ENCODE results near the gene BIRC2. TPM values are rescaled to one million over a fixed set of nuclear protein-coding genes. Genes with fewer than 3 reads are reported as not detected.
"Not testable (repeated sequence)": the region's sequence is repeated elsewhere in the genome, so short reads cannot be mapped to it uniquely, and the experiment has no call there.

The BIRC2 gene
- total RNA-seq, 2 experiments from 2014 or later = 30.7 to 30.9 TPM

DNA sequence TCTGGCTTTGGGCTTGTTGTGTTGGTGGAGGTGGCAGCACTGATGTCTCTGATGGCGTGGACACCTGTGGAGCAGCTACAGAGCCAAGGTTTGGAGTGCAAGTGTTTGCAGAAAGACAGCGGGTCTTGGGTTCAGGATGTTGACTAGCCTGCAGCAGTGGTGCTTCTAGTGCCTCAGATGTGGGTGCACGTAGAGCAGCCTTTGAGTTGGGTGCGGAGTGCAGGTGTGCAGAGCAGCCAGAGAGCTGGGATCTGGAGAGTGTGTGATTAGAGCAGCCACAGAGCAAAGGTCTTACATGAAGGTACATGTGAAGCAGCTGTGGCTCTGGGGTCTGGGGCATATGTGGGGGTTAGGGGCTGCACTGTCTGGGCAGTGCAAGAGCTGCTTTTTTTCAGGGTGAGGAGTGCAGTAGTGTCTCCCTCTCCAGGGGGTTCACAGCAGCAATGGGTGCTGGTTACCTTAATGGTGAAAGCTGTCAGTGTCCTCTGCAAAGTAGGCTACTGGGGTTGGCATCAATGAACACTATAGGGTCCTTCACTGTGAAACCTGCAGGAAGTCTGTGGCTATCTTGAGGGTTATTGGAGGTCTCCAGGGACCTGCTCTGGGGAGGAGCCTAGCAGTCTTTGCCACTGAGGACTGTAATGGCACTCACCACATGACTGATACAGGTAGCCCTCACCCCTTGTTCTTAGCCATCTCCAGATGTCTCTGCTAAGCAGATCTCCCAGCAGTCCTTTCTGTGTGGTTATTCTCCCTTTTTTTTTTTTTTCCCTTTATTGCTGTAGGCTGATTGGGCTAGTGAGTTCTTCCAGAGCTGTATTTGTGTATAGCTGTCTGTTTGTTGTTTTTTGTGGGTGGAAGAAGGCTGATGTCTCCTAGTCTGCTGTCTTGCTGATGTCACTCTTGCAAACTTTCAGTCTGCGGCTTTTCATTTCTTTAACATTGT is 14.3 kb downstream of the BIRC2 start:
- peaks cover 69% of the 10 kb centered on the region for H3K36me3 Mint-ChIP-seq
- H3K27me3 Mint-ChIP-seq = no peaks in the 10 kb centered on the region
- H3K9me3 Mint-ChIP-seq (ENCODE audit: low read depth) = peaks cover 2% of the 10 kb centered on the region
- H3K27ac Mint-ChIP-seq = peak overlapping the region; percentile 68
- H3K4me1 Mint-ChIP-seq = peaks cover 40% of the 10 kb centered on the region
- peak; percentile 69 for DNase-seq
- CTCF ChIA-PET = interaction anchor here (0.7 to 1.9 kb wide), 6 partner anchors 11 to 250 kb away, joined by 3 to 10 read pairs (median 3); no protein-coding TSS in a partner anchor
- ATAC-seq = peak; percentile 84
- peak overlapping the region; percentile 1 for H3K4me3 Mint-ChIP-seq

DNA sequence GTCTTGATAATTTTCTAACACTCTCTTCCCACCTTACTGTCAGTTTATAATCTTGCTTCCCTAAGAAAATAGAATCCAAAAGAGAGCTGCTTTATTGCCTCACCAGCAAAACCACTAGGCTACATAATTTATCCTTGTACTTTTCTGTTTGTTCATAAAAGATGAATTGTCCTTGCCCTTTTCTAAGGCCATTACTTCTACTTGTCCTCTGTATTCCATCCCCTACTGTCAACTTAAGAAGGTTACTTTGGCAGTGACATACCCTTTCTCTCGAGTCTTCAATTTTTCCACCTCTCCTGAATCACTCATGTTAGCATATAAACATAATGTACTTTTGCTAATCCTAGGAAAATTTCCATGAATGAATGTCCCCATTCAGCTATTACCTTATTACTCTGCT is 18.0 kb downstream of the BIRC2 start:
- no peak overlapping the region for H3K4me3 Mint-ChIP-seq
- no peak for DNase-seq
- no peak for ATAC-seq
- H3K9me3 Mint-ChIP-seq (ENCODE audit: low read depth) = peaks cover 2% of the 10 kb centered on the region
- H3K4me1 Mint-ChIP-seq = peaks cover 40% of the 10 kb centered on the region
- H3K27me3 Mint-ChIP-seq = no peaks in the 10 kb centered on the region
- CTCF ChIA-PET = interaction anchor here (1.2 to 4.1 kb wide), 6 partner anchors 21 to 131 kb away, joined by 3 to 20 read pairs (median 7); no protein-coding TSS in a partner anchor
- no peak overlapping the region for H3K27ac Mint-ChIP-seq
- H3K36me3 Mint-ChIP-seq = peaks cover 61% of the 10 kb centered on the region

DNA sequence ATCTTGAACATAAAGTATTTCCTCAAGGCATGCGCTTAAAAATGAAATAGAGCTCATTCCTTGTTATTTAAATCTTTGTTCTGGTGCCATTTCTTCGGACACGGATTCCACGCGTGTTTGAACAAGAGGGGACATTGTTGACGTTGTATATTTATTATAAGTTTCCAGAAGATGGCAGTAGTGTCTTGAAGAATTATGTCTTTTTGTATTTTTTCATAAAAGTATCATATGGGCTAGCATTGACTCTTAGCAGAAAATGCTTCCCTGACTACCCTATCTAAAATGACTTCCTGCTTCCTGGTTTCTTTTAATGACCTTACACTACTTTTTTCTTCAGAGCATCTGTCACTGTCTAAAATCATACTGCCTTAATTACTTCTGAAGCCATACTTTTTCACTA is 20.4 kb downstream of the BIRC2 start:
- H3K27me3 Mint-ChIP-seq = no peaks in the 10 kb centered on the region
- H3K4me3 Mint-ChIP-seq = no peak overlapping the region
- no peaks in the 10 kb centered on the region for H3K9me3 Mint-ChIP-seq (ENCODE audit: low read depth)
- peaks cover 19% of the 10 kb centered on the region for H3K4me1 Mint-ChIP-seq
- no peak for DNase-seq
- peak; percentile 60 for ATAC-seq
- H3K36me3 Mint-ChIP-seq = peaks cover 49% of the 10 kb centered on the region
- H3K27ac Mint-ChIP-seq = peak overlapping the region; percentile 42
- CTCF ChIA-PET = interaction anchor here (0.7 to 4.1 kb wide), 22 partner anchors 8 to 299 kb away, joined by 3 to 20 read pairs (median 4); no protein-coding TSS in a partner anchor

DNA sequence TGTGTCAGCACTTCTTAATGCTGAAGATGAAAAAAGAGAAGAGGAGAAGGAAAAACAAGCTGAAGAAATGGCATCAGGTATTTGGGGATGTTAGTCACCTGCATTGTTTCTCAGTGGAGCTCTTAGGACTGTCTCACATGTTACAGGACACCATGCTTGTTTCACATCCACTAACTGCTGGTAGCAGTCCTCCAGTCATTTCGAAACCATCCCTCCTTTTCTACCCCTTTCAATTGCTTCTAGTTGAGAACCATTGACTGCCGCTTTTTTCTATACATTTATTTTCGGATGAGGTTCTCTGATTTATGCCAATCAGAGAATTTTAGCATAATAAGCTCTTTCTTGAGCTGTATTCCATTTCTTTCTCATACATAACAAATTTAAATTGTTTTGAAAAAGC is 21.5 kb downstream of the BIRC2 start:
- Mint-ChIP-seq H3K9me3 (ENCODE audit: low read depth) (no peaks in the 10 kb centered on the region), H3K36me3 (peaks cover 42% of the 10 kb centered on the region), H3K27ac (peak overlapping the region; percentile 58), H3K27me3 (no peaks in the 10 kb centered on the region), H3K4me1 (peaks cover 16% of the 10 kb centered on the region), H3K4me3 (no peak overlapping the region)
- DNase-seq (no peak), ATAC-seq (peak; percentile 88)
- CTCF ChIA-PET = interaction anchor here (0.7 to 4.1 kb wide), 9 partner anchors 7 to 298 kb away, joined by 3 to 20 read pairs (median 3); no protein-coding TSS in a partner anchor

DNA sequence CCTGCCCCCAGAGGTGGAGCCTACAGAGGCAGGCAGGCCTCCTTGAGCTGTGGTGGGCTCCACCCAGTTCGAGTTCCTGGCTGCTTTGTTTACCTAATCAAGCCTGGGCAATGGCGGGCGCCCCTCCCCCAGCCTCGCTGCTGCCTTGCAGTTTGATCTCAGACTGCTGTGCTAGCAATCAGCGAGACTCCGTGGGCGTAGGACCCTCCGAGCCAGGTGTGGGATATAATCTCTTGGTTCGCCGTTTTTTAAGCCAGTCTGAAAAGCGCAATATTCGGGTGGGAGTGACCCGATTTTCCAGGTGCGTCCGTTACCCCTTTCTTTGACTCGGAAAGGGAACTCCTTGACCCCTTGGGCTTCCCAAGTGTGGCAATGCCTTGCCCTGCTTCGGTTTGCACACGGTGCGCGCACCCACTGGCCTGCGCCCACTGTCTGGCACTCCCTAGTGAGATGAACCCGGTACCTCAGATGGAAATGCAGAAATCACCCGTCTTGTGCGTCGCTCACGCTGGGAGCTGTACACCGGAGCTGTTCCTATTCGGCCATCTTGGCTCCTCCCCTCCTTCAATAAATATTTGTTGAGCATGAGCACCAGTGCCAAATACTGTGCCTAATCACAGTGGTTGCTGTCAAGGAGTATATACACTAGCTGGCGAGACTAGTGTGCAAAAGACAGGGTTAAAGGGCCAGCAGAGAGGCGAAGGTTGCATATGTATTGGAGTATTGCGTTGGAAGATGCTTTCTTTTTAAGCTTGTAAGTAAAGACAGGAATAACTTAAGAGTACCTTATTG is 27.8 kb downstream of the BIRC2 start:
- not testable (repeated sequence) for H3K27ac Mint-ChIP-seq; H3K4me3 Mint-ChIP-seq; DNase-seq; ATAC-seq; H3K27me3 Mint-ChIP-seq; H3K4me1 Mint-ChIP-seq; H3K9me3 Mint-ChIP-seq (ENCODE audit: low read depth)
- CTCF ChIA-PET = interaction anchor here (1.0 to 2.7 kb wide), 2 partner anchors 15 to 238 kb away, joined by 6 to 13 read pairs; no protein-coding TSS in a partner anchor
- H3K36me3 Mint-ChIP-seq = peaks cover 37% of the 10 kb centered on the region

DNA sequence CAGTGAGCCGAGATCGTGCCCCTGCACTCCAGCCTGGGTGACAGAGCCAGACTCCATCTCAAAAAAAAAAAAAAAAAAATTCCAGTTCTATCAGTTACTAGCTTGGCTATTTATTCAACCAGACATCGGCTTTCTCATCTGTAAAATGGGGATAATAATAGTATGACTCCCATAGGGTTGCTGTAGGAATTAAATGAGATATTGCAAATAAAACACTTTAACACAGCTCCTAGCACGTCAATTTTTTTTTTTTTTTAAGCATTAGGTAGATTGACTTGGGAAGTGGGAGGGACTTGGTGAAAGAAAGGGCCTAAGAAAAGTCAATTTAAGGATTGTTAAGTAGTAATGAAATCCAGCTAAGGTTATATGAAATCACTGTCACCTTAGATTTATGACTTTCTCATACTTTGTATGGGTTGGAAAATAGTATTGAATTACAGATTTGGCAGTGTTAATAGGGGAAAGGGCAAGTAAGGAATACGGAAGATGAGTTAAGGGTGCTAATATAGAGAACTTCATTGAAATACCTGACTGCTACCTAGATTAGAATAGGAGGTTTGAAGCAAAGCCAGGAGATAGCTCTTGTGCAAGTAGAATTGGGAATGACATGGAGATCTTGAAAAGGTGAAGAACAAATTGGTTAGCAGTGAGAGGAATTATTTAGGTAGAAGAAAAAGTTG is 28.8 kb downstream of the BIRC2 start:
- Mint-ChIP-seq H3K4me1 (peaks cover 7% of the 10 kb centered on the region), H3K4me3 (no peak overlapping the region), H3K9me3 (ENCODE audit: low read depth) (no peaks in the 10 kb centered on the region), H3K27ac (peak overlapping the region; percentile 29), H3K27me3 (no peaks in the 10 kb centered on the region), H3K36me3 (peaks cover 42% of the 10 kb centered on the region)
- ATAC-seq = no peak
- CTCF ChIA-PET = interaction anchor here (1.0 to 2.7 kb wide), 3 partner anchors 8 to 237 kb away, joined by 3 to 13 read pairs (median 6); no protein-coding TSS in a partner anchor
- no peak for DNase-seq

DNA sequence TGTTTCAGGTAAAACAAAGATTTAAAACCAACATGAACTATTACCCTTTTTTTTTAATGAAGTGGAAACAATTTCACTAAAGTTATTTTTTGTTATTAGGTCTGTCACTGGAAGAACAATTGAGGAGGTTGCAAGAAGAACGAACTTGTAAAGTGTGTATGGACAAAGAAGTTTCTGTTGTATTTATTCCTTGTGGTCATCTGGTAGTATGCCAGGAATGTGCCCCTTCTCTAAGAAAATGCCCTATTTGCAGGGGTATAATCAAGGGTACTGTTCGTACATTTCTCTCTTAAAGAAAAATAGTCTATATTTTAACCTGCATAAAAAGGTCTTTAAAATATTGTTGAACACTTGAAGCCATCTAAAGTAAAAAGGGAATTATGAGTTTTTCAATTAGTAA is 30.9 kb downstream of the BIRC2 start:
- DNase-seq (no peak), ATAC-seq (no peak)
- Mint-ChIP-seq H3K9me3 (ENCODE audit: low read depth) (no peaks in the 10 kb centered on the region), H3K36me3 (peaks cover 43% of the 10 kb centered on the region), H3K4me1 (peaks cover 7% of the 10 kb centered on the region), H3K27ac (no peak overlapping the region), H3K27me3 (no peaks in the 10 kb centered on the region), H3K4me3 (no peak overlapping the region)
- CTCF ChIA-PET = interaction anchor here (2.5 kb wide), 1 partner anchor 12 kb away, joined by 16 read pairs; no protein-coding TSS in a partner anchor

DNA sequence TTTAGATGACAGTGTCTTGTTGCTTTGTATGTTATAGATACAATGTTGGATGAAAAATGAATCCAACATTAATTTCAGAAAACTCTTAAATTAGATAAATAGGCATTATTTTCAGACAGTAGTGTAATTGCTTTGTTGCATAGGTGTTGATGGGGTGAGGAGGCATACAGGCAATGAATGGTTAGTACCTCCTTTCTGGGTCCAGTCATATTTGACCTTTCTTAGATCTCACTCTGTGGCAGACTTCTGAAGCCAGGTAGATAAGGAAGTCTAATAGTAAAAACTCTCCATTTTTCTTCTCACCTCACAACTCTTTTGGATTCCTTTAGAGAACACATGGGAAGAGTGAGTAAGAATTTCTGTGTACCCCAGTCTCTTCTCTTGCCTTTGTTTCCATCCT is 31.8 kb downstream of the BIRC2 start:
- DNase-seq (no peak), ATAC-seq (no peak)
- Mint-ChIP-seq H3K27me3 (no peaks in the 10 kb centered on the region), H3K27ac (no peak overlapping the region), H3K4me3 (no peak overlapping the region), H3K4me1 (peaks cover 7% of the 10 kb centered on the region), H3K36me3 (peaks cover 41% of the 10 kb centered on the region), H3K9me3 (ENCODE audit: low read depth) (no peaks in the 10 kb centered on the region)
- CTCF ChIA-PET = interaction anchor here (2.5 kb wide), 1 partner anchor 11 kb away, joined by 16 read pairs; no protein-coding TSS in a partner anchor

DNA sequence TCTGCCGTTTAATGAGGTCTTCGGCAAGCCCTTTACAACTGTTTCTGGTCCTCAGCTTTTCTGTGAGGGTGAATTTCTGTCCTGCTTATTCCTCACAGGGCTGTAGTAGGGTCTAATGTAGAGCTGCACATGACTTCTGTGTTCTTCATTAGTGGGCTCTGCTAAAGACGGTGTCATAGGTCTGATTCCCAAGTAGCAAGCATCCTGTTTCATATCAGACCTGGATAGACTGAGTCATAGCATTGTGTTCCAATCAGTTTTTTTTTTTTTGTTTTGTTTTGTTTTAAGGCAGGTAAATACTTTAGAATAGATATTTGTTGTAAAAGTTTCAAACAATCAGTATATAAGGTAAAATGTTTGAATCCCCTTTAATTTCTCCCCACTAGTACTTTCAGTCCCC is 35.4 kb downstream of the BIRC2 start:
- Mint-ChIP-seq H3K27me3 (no peaks in the 10 kb centered on the region), H3K4me3 (no peak overlapping the region), H3K27ac (no peak overlapping the region), H3K36me3 (peaks cover 38% of the 10 kb centered on the region), H3K4me1 (peaks cover 8% of the 10 kb centered on the region), H3K9me3 (ENCODE audit: low read depth) (no peaks in the 10 kb centered on the region)
- CTCF ChIA-PET = interaction anchor here (1.3 to 1.5 kb wide), 3 partner anchors 13 to 69 kb away, joined by 3 to 5 read pairs (median 3); no protein-coding TSS in a partner anchor
- DNase-seq = no peak
- ATAC-seq = no peak

DNA sequence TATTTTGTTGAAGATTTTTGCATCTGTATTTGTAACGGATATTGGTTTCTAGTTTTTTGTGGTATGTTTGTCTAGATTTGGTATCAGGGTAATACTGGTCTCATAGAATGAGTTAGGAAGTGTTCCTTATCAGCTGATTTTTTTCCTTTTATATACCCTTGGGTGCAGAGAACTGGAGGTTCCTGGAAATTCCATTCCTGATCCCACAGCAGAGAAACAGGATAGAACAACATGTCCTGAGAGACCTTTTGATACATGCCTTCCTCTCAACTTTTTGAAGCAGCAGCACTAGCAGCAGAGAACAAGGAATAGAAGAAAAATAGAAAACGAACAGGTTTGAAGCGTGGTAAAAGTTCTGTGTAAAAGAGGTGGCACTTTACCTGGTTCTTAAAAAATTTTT is 36.8 kb downstream of the BIRC2 start:
- CTCF ChIA-PET = interaction anchor here (1.1 to 1.5 kb wide), 2 partner anchors 12 to 283 kb away, joined by 3 to 4 read pairs; no protein-coding TSS in a partner anchor
- peaks cover 8% of the 10 kb centered on the region for H3K4me1 Mint-ChIP-seq
- no peak overlapping the region for H3K4me3 Mint-ChIP-seq
- no peak for DNase-seq
- H3K9me3 Mint-ChIP-seq (ENCODE audit: low read depth) = no peaks in the 10 kb centered on the region
- no peaks in the 10 kb centered on the region for H3K27me3 Mint-ChIP-seq
- no peak overlapping the region for H3K27ac Mint-ChIP-seq
- peaks cover 36% of the 10 kb centered on the region for H3K36me3 Mint-ChIP-seq
- no peak for ATAC-seq

DNA sequence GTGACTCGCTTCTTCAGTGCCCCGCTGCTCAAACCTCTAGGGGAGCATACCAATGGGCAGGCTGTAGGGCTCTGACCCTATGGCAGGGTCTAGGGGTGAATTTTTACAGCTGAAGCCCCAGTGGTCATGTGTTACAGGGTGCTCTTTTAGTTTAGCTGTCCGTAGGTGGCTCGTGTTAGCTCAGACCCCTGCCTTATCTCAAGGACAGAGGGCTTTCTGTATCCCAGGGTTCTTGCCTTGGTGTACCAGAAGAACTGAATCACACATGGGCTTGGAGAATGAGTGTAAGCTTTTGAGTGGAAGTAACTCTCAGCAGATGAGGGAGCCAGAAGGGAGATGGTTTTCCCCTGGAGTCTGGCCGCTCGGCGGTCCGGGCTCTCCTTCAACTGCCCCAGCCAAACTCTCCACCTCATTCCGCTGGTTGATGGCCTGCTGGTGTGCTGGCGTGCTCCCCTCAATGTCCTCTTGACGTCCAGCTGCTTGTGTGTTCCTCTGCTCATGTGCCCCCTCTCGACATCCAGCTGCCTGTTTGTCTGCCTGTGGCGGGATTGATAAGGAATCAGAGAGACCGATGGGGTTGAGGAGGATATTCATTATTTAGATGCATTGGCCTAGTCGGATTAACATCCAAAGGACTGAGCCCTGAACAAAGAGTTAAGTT is 37.5 kb downstream of the BIRC2 start:
- Mint-ChIP-seq H3K9me3 (ENCODE audit: low read depth) (no peaks in the 10 kb centered on the region), H3K4me3 (no peak overlapping the region), H3K27me3 (no peaks in the 10 kb centered on the region), H3K36me3 (peaks cover 38% of the 10 kb centered on the region), H3K4me1 (peaks cover 8% of the 10 kb centered on the region), H3K27ac (no peak overlapping the region)
- DNase-seq (no peak), ATAC-seq (no peak)
- CTCF ChIA-PET = interaction anchor here (0.7 to 1.5 kb wide), 4 partner anchors 11 to 282 kb away, joined by 3 to 4 read pairs (median 4); no protein-coding TSS in a partner anchor

Measured in activated CD8-positive, alpha-beta memory T cell treated with anti-CD3 and anti-CD28 coated beads, Interleukin-2, amount 10 ng/mL, durations not matched to agents 7 days and 5 days (primary cell).